ENCODE measurements around the gene WASHC3. TPM values are rescaled to one million over a fixed set of nuclear protein-coding genes. Genes with fewer than 3 reads are reported as not detected.
A peak's percentile ranks its signal among the peaks of the same experiment; 100 is the strongest.

WASHC3 gene
- total and polyA plus RNA-seq, 2 experiments from 2014 or later: 6.6 to 24.6 TPM

- no peaks in the 10 kb centered on the region for H4K20me1 ChIP-seq (replicated peaks; ENCODE audit: insufficient read depth)
- H3K79me2 ChIP-seq (replicated peaks; ENCODE audit: insufficient read depth): no peaks in the 10 kb centered on the region
- H2AFZ ChIP-seq: no peak overlapping the region
- no peaks in the 10 kb centered on the region for H3K4me1 ChIP-seq (ENCODE audit: insufficient read depth)
- Mint-ChIP-seq H3K27ac (0 out of 2 replicates have a peak overlapping the region, but pooled peaks have one; percentile 18), H3K4me1 (no peaks in the 10 kb centered on the region), H3K27me3 (ENCODE audit: insufficient read depth, low read depth, poor library complexity) (peaks cover 2% of the 10 kb centered on the region), H3K9me3 (no peaks in the 10 kb centered on the region), H3K4me3 (no peak overlapping the region), H3K36me3 (ENCODE audit: low read depth) (no peaks in the 10 kb centered on the region)
- no peaks in the 10 kb centered on the region for H3K9me2 ChIP-seq (ENCODE audit: insufficient read depth)
- no peaks in the 10 kb centered on the region for H3K36me3 ChIP-seq (ENCODE audit: insufficient read depth)
- no peaks in the 10 kb centered on the region for H3K27me3 ChIP-seq (ENCODE audit: insufficient read depth)
- H3K4me3 ChIP-seq: no peak overlapping the region
- TF ChIP-seq ZNF114 (CRISPR knock-in tag; IDR thresholded peaks at IDR 0.05): no peak
- TF ChIP-seq EZH2 (IDR thresholded peaks at IDR 0.05; ENCODE audit: low read depth, unreplicated experiment): no peak
- no peak for TF ChIP-seq POLR2AphosphoS5 (IDR thresholded peaks at IDR 0.05; ENCODE audit: low read depth)
- no peak for TF ChIP-seq JUNB (IDR thresholded peaks at IDR 0.05; ENCODE audit: unreplicated experiment)
- H3K4me2 ChIP-seq: no peak overlapping the region
- H3K27ac ChIP-seq (ENCODE audit: low read depth): no peak overlapping the region
- H3F3A ChIP-seq (replicated peaks; ENCODE audit: low read depth): no peaks in the 10 kb centered on the region
- ATAC-seq (no peak), DNase-seq (ENCODE audit: low spot score) (no peak)
Observed at GRCh38 chr12:101968770-101969169, 93.0 kb downstream of the WASHC3 start.

- Mint-ChIP-seq H3K27me3 (ENCODE audit: insufficient read depth, low read depth, poor library complexity) (peaks cover 2% of the 10 kb centered on the region), H3K27ac (no peak overlapping the region), H3K9me3 (no peaks in the 10 kb centered on the region), H3K36me3 (ENCODE audit: low read depth) (no peaks in the 10 kb centered on the region), H3K4me1 (no peaks in the 10 kb centered on the region), H3K4me3 (no peak overlapping the region)
- no peaks in the 10 kb centered on the region for H3K36me3 ChIP-seq (ENCODE audit: insufficient read depth)
- H3K79me2 ChIP-seq (replicated peaks; ENCODE audit: insufficient read depth): no peaks in the 10 kb centered on the region
- no peak overlapping the region for H3K4me3 ChIP-seq
- no peaks in the 10 kb centered on the region for H3K4me1 ChIP-seq (ENCODE audit: insufficient read depth)
- H3K27ac ChIP-seq (ENCODE audit: low read depth): no peak overlapping the region
- ATAC-seq: no peak
- H3K27me3 ChIP-seq (ENCODE audit: insufficient read depth): no peaks in the 10 kb centered on the region
- DNase-seq (ENCODE audit: low spot score): no peak
- no peaks in the 10 kb centered on the region for H3F3A ChIP-seq (replicated peaks; ENCODE audit: low read depth)
- H3K9me2 ChIP-seq (ENCODE audit: insufficient read depth): no peaks in the 10 kb centered on the region
- no peaks in the 10 kb centered on the region for H4K20me1 ChIP-seq (replicated peaks; ENCODE audit: insufficient read depth)
- H2AFZ ChIP-seq: no peak overlapping the region
- no peak overlapping the region for H3K4me2 ChIP-seq
- TF ChIP-seq ZNF114 (CRISPR knock-in tag; IDR thresholded peaks at IDR 0.05): no peak
- no peak for TF ChIP-seq POLR2AphosphoS5 (IDR thresholded peaks at IDR 0.05; ENCODE audit: low read depth)
- TF ChIP-seq, protein P1, sequence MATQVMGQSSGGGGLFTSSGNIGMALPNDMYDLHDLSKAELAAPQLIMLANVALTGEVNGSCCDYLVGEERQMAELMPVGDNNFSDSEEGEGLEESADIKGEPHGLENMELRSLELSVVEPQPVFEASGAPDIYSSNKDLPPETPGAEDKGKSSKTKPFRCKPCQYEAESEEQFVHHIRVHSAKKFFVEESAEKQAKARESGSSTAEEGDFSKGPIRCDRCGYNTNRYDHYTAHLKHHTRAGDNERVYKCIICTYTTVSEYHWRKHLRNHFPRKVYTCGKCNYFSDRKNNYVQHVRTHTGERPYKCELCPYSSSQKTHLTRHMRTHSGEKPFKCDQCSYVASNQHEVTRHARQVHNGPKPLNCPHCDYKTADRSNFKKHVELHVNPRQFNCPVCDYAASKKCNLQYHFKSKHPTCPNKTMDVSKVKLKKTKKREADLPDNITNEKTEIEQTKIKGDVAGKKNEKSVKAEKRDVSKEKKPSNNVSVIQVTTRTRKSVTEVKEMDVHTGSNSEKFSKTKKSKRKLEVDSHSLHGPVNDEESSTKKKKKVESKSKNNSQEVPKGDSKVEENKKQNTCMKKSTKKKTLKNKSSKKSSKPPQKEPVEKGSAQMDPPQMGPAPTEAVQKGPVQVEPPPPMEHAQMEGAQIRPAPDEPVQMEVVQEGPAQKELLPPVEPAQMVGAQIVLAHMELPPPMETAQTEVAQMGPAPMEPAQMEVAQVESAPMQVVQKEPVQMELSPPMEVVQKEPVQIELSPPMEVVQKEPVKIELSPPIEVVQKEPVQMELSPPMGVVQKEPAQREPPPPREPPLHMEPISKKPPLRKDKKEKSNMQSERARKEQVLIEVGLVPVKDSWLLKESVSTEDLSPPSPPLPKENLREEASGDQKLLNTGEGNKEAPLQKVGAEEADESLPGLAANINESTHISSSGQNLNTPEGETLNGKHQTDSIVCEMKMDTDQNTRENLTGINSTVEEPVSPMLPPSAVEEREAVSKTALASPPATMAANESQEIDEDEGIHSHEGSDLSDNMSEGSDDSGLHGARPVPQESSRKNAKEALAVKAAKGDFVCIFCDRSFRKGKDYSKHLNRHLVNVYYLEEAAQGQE (IDR thresholded peaks at IDR 0.05; ENCODE audit: unreplicated experiment): no peak
- TF ChIP-seq NANOG (IDR thresholded peaks at IDR 0.05; ENCODE audit: borderline replicate concordance): no peak
- no peak for TF ChIP-seq CTCF (conservative IDR thresholded peaks at IDR 0.05; ENCODE audit: low read depth in 2 of 2)
- TF ChIP-seq CREB1 (CRISPR knock-in tag; IDR thresholded peaks at IDR 0.05; ENCODE audit: low read depth): no peak
- TF ChIP-seq ZNF331 (CRISPR knock-in tag; IDR thresholded peaks at IDR 0.05; ENCODE audit: low read depth): no peak
- TF ChIP-seq STAT1 (IDR thresholded peaks at IDR 0.05; ENCODE audit: unreplicated experiment): no peak
- TF ChIP-seq EZH2 (IDR thresholded peaks at IDR 0.05; ENCODE audit: low read depth, unreplicated experiment): no peak
- TF ChIP-seq JUNB (IDR thresholded peaks at IDR 0.05; ENCODE audit: unreplicated experiment): no peak
- TF ChIP-seq EZH2phosphoT487 (IDR thresholded peaks at IDR 0.05; ENCODE audit: unreplicated experiment): no peak
Observed at GRCh38 chr12:101967506-101967905, 94.3 kb downstream of the WASHC3 start.
